Measurements from ENCODE around the gene PLA2G4A.

DNA sequence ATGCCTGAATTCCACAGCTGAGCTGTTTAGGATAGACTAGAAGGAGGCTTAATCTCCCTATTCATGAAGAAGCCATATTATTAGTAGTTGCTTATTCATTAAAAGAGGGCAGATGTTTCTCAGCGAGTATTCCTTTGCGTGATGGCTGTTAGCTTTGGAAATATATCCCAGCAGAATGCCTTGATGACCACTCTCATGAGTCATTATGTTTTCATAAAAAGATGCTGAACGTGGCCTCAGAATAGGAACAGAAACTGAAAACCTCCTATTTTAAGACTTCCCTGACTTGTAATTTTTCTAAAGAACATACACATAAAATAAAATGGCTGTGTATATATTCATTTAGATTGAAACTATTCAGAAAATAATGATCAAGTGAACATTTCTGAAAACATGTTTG lies 9.6 kb upstream of the PLA2G4A start:
- no peak for TF ChIP-seq CTCF (IDR thresholded peaks at IDR 0.05)
- TF ChIP-seq POLR2A (IDR thresholded peaks at IDR 0.05) = no peak

Measured in esophagus squamous epithelium (tissue), 4 donors.